CD4-positive, CD25-positive, alpha-beta regulatory T cell (primary cell): ENCODE measurements around the gene ADAMTSL3. TPM values are rescaled to one million over a fixed set of nuclear protein-coding genes. Genes with fewer than 3 reads are reported as not detected.

Source experiments
- ATAC-seq, 2 donors: fragments of 150-1000 bp; cut with Tn5 transposase; one replicate each; pipeline ENCODE4 v1.10.0; 2021; ENCODE audit warnings: low read depth in 2 of 2, moderate number of reproducible peaks in 2 of 2, moderate library complexity in 1 of 2
- DNase-seq, 3 donors: peaks; one replicate each; pipeline versions ENCODE4 v3.0.0 to v3.0.0-alpha.2; 2012 to 2022; ENCODE audit warnings: mixed read lengths in 1 of 3
- H3K27ac ChIP-seq: one replicate; pipeline ENCODE4 v1.7.0; 2013; ENCODE audit warnings: mild to moderate bottlenecking, low read length; ENCODE audit not compliant: insufficient read depth, poor library complexity, severe bottlenecking
- H3K27me3 ChIP-seq: one replicate; pipeline ENCODE4 v1.7.0; 2013; ENCODE audit warnings: low read length; ENCODE audit not compliant: control insufficient read depth, insufficient read depth
- H3K36me3 ChIP-seq: one replicate; pipeline ENCODE4 v1.7.0; 2013; ENCODE audit warnings: mild to moderate bottlenecking, low read length, moderate library complexity; ENCODE audit not compliant: control insufficient read depth, insufficient read depth
- H3K4me1 ChIP-seq: 2 replicates; pipeline ENCODE4 v1.7.0; 2013; ENCODE audit warnings: mild to moderate bottlenecking, low read length; ENCODE audit not compliant: insufficient read depth, control insufficient read depth, poor library complexity, severe bottlenecking
- H3K4me3 ChIP-seq: one replicate; pipeline ENCODE4 v1.7.0; 2013; ENCODE audit warnings: low read depth, mild to moderate bottlenecking, low read length, moderate library complexity
- H3K9me3 ChIP-seq, 2 experiments: 1 replicate in 1 of 2; 2 replicates in 1 of 2; pipeline ENCODE4 v1.7.0; 2013; ENCODE audit warnings: low read length in 2 of 2, mild to moderate bottlenecking in 1 of 2, moderate library complexity in 1 of 2; ENCODE audit not compliant: control insufficient read depth in 2 of 2
- H3K27ac Mint-ChIP-seq, 3 donors: one replicate each; pipeline ENCODE4 v1.8.0; 2020 to 2022; ENCODE audit warnings: mild to moderate bottlenecking in 3 of 3, mixed read lengths in 3 of 3, moderate library complexity in 2 of 3
- H3K27me3 Mint-ChIP-seq: one replicate; pipeline ENCODE4 v1.8.0; 2022; ENCODE audit warnings: mild to moderate bottlenecking, mixed read lengths
- H3K36me3 Mint-ChIP-seq: one replicate; pipeline ENCODE4 v1.8.0; 2020; ENCODE audit warnings: mixed read lengths
- H3K4me1 Mint-ChIP-seq, 4 donors: one replicate each; pipeline ENCODE4 v1.8.0; 2020 to 2022; ENCODE audit warnings: mixed read lengths in 4 of 4, mild to moderate bottlenecking in 1 of 4
- H3K4me3 Mint-ChIP-seq, 4 donors: one replicate each; pipeline ENCODE4 v1.8.0; 2020 to 2022; ENCODE audit warnings: mild to moderate bottlenecking in 4 of 4, mixed read lengths in 4 of 4, moderate library complexity in 3 of 4
- H3K9me3 Mint-ChIP-seq, 7 donors: one replicate each; pipeline ENCODE4 v1.8.0; 2020 to 2022; ENCODE audit warnings: mixed read lengths in 7 of 7, mild to moderate bottlenecking in 3 of 7, moderate library complexity in 2 of 7
- polyA plus RNA-seq, 4 donors: library from polyadenylated mRNA; unstranded; fragments of 300-500 nt; fragmentation: Illumina TruSeq; gene quantifications; one replicate each; pipeline ENCODE4 v1.2.3, GENCODE V29; 2021
- total RNA-seq: library from RNA; stranded (reverse); gene quantifications from one replicate; pipeline ENCODE4 v1.2.3, GENCODE V29; 2022

ADAMTSL3 gene
- total and polyA plus RNA-seq, 5 donors from 2014 or later = not detected

DNA sequence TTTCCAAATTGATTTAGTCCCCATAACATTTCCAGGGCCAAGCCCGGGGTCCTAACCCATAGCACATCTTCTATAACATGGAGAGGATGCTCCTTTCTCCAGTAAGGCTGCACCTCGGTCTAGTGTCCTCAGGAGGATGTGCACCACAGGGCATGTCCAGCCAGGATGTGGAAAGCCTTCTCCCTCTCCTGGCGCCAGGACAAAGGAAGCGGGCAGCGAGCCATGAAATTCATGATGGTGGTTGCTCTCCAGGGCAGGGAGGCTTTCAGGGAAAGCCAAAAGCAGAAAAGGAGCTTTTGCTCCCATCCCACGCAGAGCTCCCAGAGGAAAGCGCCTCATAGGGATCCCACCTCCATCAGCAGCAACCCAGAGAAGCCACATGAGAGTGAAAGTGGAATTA is 220.0 kb downstream of the ADAMTSL3 start:
- Mint-ChIP-seq H3K27ac (no peak overlapping the region), H3K4me3 (no peak overlapping the region), H3K4me1 (no peaks in the 10 kb centered on the region), H3K9me3 (peaks cover 0 to 2% (median 0%) of the 10 kb centered on the region in 7 donors), H3K36me3 (no peaks in the 10 kb centered on the region), H3K27me3 (peaks cover 9% of the 10 kb centered on the region)
- DNase-seq (no peak), ATAC-seq (no peak)
- no peak overlapping the region for H3K4me3 ChIP-seq
- no peaks in the 10 kb centered on the region for H3K4me1 ChIP-seq
- H3K9me3 ChIP-seq = no peaks in the 10 kb centered on the region
- no peaks in the 10 kb centered on the region for H3K36me3 ChIP-seq
- H3K27ac ChIP-seq = no peak overlapping the region
- H3K27me3 ChIP-seq = no peaks in the 10 kb centered on the region

DNA sequence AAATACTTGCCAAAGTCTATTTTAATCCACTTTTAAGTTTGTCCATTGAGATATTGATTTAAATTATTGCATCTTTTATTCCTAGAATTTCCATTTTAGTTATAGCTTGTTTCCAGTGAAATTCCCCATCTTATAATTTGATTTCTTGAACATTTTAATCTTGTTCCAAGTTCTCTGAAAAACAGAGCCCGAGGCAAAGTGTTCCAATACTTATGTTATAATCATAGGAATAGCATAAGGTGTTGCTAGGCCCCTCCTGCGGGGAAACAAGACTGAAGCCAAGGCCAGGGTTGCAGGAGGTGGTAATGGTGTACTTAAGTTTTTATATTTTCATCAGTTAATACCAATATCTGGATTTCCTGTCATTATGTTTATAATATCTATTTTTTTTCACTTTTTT is 226.6 kb downstream of the ADAMTSL3 start:
- H3K36me3 ChIP-seq = no peaks in the 10 kb centered on the region
- H3K4me1 ChIP-seq = no peaks in the 10 kb centered on the region
- Mint-ChIP-seq H3K36me3 (no peaks in the 10 kb centered on the region), H3K27ac (no peak overlapping the region), H3K4me1 (no peaks in the 10 kb centered on the region), H3K4me3 (no peak overlapping the region), H3K9me3 (no peaks in the 10 kb centered on the region), H3K27me3 (no peaks in the 10 kb centered on the region)
- DNase-seq (no peak), ATAC-seq (no peak)
- H3K9me3 ChIP-seq = no peaks in the 10 kb centered on the region
- no peaks in the 10 kb centered on the region for H3K27me3 ChIP-seq
- no peak overlapping the region for H3K27ac ChIP-seq
- no peak overlapping the region for H3K4me3 ChIP-seq

DNA sequence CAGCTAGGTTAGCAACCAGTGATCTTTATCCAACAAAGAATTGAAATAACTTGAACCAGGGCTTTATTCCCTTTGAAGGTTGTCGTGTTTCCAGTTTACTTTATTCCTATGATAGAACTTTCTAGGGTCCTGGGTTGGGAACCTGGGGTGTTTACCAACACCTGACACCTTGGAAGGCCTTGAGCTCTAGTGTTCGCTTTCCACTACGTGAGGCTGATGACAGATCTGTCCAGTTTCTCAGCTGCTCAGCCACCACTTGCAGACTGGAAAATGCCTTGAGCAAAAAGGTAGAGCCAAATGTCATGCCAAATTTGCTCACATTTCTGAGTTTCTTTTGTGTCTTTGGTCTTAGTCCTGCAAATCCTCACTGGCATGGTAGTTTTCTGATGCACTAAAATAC is 227.2 kb downstream of the ADAMTSL3 start:
- DNase-seq (no peak), ATAC-seq (no peak)
- Mint-ChIP-seq H3K36me3 (no peaks in the 10 kb centered on the region), H3K9me3 (no peaks in the 10 kb centered on the region), H3K4me3 (no peak overlapping the region), H3K27me3 (no peaks in the 10 kb centered on the region), H3K4me1 (no peaks in the 10 kb centered on the region), H3K27ac (no peak overlapping the region)
- Histone ChIP-seq H3K9me3 (no peaks in the 10 kb centered on the region), H3K27me3 (no peaks in the 10 kb centered on the region), H3K4me3 (no peak overlapping the region), H3K4me1 (no peaks in the 10 kb centered on the region), H3K36me3 (no peaks in the 10 kb centered on the region), H3K27ac (no peak overlapping the region)

DNA sequence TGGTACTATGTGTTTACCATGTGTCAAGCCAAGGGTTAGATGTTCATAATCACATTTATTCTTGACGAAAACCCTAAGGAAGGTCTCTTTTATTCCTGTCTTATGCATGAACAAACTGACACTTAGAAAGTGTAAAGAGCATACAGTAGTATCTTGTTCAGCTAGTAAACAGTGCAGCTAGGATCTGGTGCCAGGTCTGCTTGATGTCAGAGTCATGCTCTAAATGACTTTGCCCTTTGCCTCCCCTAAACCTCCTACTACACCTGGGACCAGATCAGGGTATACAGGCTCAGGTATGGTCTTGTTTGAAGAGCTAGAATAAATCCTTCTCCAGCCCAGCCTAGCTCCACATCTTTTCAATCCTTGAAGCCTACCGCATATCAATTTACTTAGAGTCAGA is 232.4 kb downstream of the ADAMTSL3 start:
- Histone ChIP-seq H3K4me1 (no peaks in the 10 kb centered on the region), H3K4me3 (no peak overlapping the region), H3K36me3 (no peaks in the 10 kb centered on the region), H3K27me3 (no peaks in the 10 kb centered on the region), H3K9me3 (no peaks in the 10 kb centered on the region), H3K27ac (no peak overlapping the region)
- ATAC-seq (no peak), DNase-seq (no peak)
- peaks cover 0 to 3% (median 0%) of the 10 kb centered on the region in 7 donors for H3K9me3 Mint-ChIP-seq
- no peaks in the 10 kb centered on the region for H3K27me3 Mint-ChIP-seq
- no peak overlapping the region for H3K27ac Mint-ChIP-seq
- peaks cover 0 to 6% (median 0%) of the 10 kb centered on the region in 4 donors for H3K4me1 Mint-ChIP-seq
- H3K4me3 Mint-ChIP-seq = no peak overlapping the region
- H3K36me3 Mint-ChIP-seq = no peaks in the 10 kb centered on the region

DNA sequence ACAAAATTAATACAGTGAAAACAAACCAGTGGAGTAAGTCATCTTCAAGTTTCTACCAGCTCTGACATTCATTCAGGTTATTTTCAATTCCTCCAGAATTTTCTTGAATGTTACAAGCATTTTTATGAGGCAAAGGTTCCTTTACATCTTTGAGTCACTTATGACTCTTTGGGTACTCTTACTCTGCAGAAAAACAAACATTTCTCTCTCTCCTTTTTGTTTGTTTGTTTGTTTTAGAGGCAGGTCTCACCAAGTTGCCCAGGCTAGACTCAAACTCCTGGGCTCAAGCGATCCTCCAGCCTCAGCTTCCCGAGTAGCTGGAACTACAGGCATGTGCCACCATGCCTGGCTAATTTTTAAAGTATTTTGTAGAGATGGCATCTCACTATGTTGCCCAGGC is 233.5 kb downstream of the ADAMTSL3 start:
- Mint-ChIP-seq H3K27me3 (no peaks in the 10 kb centered on the region), H3K9me3 (peaks cover 0 to 3% (median 0%) of the 10 kb centered on the region in 7 donors), H3K36me3 (no peaks in the 10 kb centered on the region), H3K27ac (no peak overlapping the region), H3K4me3 (no peak overlapping the region), H3K4me1 (peaks cover 0 to 6% (median 0%) of the 10 kb centered on the region in 4 donors)
- Histone ChIP-seq H3K4me1 (no peaks in the 10 kb centered on the region), H3K27me3 (no peaks in the 10 kb centered on the region), H3K27ac (no peak overlapping the region), H3K9me3 (no peaks in the 10 kb centered on the region), H3K36me3 (no peaks in the 10 kb centered on the region), H3K4me3 (no peak overlapping the region)
- DNase-seq = no peak
- ATAC-seq = no peak

DNA sequence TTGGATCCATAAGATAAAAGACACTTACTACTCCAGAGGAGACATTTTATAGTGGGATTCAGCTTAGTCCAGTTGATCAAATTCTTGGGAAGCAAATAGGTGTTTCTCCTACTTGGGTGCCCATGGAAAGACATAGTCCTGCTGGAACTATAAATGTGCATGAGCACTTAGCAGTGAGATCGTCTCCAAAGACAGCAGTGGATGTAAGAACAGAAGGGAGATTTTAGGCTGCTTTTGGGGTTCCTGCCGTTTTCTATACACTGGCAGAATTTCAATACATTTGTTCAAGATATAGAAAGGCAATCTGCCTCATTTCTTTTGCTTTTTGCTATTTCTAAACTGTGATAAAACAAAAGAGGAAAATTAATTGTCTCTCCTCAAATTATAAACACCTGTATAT is 234.0 kb downstream of the ADAMTSL3 start:
- H3K4me3 ChIP-seq = no peak overlapping the region
- H3K27me3 ChIP-seq = no peaks in the 10 kb centered on the region
- H3K9me3 ChIP-seq = no peaks in the 10 kb centered on the region
- Mint-ChIP-seq H3K27ac (no peak overlapping the region), H3K4me1 (peaks cover 0 to 6% (median 0%) of the 10 kb centered on the region in 4 donors), H3K4me3 (no peak overlapping the region), H3K9me3 (peaks cover 0 to 3% (median 0%) of the 10 kb centered on the region in 7 donors), H3K36me3 (no peaks in the 10 kb centered on the region), H3K27me3 (no peaks in the 10 kb centered on the region)
- H3K4me1 ChIP-seq = no peaks in the 10 kb centered on the region
- H3K27ac ChIP-seq = no peak overlapping the region
- H3K36me3 ChIP-seq = no peaks in the 10 kb centered on the region
- no peak for DNase-seq
- no peak for ATAC-seq

DNA sequence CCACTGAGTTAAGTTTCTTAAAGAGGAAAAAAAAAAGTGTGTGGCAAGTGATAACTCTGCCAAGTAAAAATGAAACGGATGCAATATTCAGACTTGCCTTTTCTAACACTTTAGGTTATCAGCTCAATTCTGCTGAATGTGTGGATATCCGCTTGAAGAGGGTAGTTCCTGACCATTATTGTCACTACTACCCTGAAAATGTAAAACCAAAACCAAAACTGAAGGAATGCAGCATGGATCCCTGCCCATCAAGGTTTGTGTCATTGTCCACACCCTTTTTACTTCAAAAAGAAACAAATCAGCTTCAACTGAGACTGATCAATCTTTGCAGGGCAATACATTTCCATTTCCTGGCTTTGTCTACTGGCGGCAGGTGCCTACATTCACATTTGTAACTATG is 236.1 kb downstream of the ADAMTSL3 start:
- H3K9me3 Mint-ChIP-seq = peaks cover 0 to 5% (median 0%) of the 10 kb centered on the region in 7 donors
- Histone ChIP-seq H3K36me3 (no peaks in the 10 kb centered on the region), H3K4me3 (no peak overlapping the region), H3K27me3 (no peaks in the 10 kb centered on the region), H3K4me1 (no peaks in the 10 kb centered on the region), H3K27ac (no peak overlapping the region), H3K9me3 (no peaks in the 10 kb centered on the region)
- ATAC-seq (no peak), DNase-seq (peak in 1 of 3 donors; percentile 2)
- H3K36me3 Mint-ChIP-seq = no peaks in the 10 kb centered on the region
- no peaks in the 10 kb centered on the region for H3K27me3 Mint-ChIP-seq
- no peak overlapping the region for H3K27ac Mint-ChIP-seq
- H3K4me3 Mint-ChIP-seq = no peak overlapping the region
- peaks cover 0 to 6% (median 0%) of the 10 kb centered on the region in 4 donors for H3K4me1 Mint-ChIP-seq

DNA sequence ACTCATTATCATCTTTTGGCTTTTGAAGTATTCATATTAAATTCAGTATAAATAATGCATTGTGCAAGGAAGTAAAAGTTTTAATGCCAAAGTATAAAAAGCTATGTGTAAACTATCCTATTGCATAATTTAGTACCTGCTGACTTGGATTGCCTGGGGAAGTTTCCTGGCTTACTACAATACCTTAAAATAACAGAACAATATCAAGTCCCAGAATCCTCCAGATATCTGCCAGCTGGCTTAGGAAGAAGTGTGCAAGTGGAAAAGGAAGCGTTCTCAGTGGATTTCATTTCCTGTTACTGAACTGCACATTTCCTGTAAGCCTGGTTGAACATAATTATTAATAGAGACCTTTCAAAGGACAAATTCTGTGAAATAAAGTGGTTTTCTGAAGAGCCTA is 236.7 kb downstream of the ADAMTSL3 start:
- H3K9me3 Mint-ChIP-seq = peaks cover 0 to 5% (median 0%) of the 10 kb centered on the region in 7 donors
- peak overlapping the region in 1 of 3 donors; percentile 10 for H3K27ac Mint-ChIP-seq
- no peak for ATAC-seq
- Histone ChIP-seq H3K4me3 (no peak overlapping the region), H3K27me3 (no peaks in the 10 kb centered on the region), H3K9me3 (no peaks in the 10 kb centered on the region), H3K27ac (no peak overlapping the region), H3K36me3 (no peaks in the 10 kb centered on the region), H3K4me1 (no peaks in the 10 kb centered on the region)
- no peak for DNase-seq
- no peak overlapping the region for H3K4me3 Mint-ChIP-seq
- peaks cover 0 to 6% (median 0%) of the 10 kb centered on the region in 4 donors for H3K4me1 Mint-ChIP-seq
- H3K36me3 Mint-ChIP-seq = no peaks in the 10 kb centered on the region
- H3K27me3 Mint-ChIP-seq = no peaks in the 10 kb centered on the region
